ENCODE measurements around the gene ATXN1. TPM values are rescaled to one million over a fixed set of nuclear protein-coding genes. Genes with fewer than 3 reads are reported as not detected.

Gene ATXN1
- total and polyA plus RNA-seq, 2 of the 8 experiments (the other 6 are each of a cell fraction or from before 2014, with no cell fraction given): 1.6 to 4.0 TPM

DNA sequence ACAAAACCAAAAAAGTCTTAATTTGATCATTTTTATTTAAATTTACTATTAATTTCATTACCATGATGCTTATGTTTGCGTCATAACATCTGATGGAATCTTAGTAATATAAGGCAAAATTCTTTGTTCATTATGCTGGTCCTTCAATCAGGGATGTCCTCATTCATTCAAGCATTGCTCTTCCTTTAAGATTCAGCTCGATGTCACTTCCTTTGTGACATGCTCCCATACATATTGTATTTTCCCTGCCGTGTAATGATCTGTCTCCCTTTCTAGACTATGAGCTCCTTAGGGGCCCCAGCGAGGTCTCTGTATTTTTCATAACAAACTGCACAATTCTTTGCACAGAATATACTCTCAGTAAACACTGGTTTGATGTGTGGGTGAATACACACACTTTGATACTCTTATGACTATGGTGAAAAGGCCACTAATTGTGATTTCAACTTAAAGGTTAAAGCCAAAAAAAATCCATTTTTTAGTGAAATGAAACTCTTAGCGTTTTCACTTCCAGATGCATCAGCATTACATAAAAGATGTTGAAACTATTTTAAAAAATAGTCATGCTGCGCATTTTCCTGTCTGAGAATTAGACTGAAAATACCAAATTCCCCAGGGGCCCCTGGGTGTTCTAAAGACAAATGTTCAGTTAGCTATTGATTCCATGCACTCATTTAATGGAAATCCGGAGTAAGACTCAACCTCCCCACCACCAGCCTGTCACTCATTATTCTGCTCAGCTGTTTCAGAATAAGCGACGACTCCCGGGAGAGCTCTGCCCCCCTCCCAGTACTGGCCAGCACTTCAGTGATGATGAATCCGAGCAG lies 169.7 kb downstream of the ATXN1 start (continued):
- TF ChIP-seq, protein P1, sequence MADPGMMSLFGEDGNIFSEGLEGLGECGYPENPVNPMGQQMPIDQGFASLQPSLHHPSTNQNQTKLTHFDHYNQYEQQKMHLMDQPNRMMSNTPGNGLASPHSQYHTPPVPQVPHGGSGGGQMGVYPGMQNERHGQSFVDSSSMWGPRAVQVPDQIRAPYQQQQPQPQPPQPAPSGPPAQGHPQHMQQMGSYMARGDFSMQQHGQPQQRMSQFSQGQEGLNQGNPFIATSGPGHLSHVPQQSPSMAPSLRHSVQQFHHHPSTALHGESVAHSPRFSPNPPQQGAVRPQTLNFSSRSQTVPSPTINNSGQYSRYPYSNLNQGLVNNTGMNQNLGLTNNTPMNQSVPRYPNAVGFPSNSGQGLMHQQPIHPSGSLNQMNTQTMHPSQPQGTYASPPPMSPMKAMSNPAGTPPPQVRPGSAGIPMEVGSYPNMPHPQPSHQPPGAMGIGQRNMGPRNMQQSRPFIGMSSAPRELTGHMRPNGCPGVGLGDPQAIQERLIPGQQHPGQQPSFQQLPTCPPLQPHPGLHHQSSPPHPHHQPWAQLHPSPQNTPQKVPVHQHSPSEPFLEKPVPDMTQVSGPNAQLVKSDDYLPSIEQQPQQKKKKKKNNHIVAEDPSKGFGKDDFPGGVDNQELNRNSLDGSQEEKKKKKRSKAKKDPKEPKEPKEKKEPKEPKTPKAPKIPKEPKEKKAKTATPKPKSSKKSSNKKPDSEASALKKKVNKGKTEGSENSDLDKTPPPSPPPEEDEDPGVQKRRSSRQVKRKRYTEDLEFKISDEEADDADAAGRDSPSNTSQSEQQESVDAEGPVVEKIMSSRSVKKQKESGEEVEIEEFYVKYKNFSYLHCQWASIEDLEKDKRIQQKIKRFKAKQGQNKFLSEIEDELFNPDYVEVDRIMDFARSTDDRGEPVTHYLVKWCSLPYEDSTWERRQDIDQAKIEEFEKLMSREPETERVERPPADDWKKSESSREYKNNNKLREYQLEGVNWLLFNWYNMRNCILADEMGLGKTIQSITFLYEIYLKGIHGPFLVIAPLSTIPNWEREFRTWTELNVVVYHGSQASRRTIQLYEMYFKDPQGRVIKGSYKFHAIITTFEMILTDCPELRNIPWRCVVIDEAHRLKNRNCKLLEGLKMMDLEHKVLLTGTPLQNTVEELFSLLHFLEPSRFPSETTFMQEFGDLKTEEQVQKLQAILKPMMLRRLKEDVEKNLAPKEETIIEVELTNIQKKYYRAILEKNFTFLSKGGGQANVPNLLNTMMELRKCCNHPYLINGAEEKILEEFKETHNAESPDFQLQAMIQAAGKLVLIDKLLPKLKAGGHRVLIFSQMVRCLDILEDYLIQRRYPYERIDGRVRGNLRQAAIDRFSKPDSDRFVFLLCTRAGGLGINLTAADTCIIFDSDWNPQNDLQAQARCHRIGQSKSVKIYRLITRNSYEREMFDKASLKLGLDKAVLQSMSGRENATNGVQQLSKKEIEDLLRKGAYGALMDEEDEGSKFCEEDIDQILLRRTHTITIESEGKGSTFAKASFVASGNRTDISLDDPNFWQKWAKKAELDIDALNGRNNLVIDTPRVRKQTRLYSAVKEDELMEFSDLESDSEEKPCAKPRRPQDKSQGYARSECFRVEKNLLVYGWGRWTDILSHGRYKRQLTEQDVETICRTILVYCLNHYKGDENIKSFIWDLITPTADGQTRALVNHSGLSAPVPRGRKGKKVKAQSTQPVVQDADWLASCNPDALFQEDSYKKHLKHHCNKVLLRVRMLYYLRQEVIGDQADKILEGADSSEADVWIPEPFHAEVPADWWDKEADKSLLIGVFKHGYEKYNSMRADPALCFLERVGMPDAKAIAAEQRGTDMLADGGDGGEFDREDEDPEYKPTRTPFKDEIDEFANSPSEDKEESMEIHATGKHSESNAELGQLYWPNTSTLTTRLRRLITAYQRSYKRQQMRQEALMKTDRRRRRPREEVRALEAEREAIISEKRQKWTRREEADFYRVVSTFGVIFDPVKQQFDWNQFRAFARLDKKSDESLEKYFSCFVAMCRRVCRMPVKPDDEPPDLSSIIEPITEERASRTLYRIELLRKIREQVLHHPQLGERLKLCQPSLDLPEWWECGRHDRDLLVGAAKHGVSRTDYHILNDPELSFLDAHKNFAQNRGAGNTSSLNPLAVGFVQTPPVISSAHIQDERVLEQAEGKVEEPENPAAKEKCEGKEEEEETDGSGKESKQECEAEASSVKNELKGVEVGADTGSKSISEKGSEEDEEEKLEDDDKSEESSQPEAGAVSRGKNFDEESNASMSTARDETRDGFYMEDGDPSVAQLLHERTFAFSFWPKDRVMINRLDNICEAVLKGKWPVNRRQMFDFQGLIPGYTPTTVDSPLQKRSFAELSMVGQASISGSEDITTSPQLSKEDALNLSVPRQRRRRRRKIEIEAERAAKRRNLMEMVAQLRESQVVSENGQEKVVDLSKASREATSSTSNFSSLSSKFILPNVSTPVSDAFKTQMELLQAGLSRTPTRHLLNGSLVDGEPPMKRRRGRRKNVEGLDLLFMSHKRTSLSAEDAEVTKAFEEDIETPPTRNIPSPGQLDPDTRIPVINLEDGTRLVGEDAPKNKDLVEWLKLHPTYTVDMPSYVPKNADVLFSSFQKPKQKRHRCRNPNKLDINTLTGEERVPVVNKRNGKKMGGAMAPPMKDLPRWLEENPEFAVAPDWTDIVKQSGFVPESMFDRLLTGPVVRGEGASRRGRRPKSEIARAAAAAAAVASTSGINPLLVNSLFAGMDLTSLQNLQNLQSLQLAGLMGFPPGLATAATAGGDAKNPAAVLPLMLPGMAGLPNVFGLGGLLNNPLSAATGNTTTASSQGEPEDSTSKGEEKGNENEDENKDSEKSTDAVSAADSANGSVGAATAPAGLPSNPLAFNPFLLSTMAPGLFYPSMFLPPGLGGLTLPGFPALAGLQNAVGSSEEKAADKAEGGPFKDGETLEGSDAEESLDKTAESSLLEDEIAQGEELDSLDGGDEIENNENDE (IDR thresholded peaks at IDR 0.05; ENCODE audit: insufficient replicate concordance, low read length): no peak
